NCI-H446 (cell line): ENCODE results near the gene PDE9A.

Experiments
- DNase-seq, 2 experiments: peaks; one replicate each; lab custom pipeline; 2025; lab: John Stamatoyannopoulos, UW

The PDE9A gene

GRCh38 chr21:42757422-42757821, 104.0 kb downstream of the PDE9A start:
- no peak for DNase-seq

GRCh38 chr21:42757826-42758655, 104.6 kb downstream of the PDE9A start:
- no peak for DNase-seq

- no peak for DNase-seq
These were observed 105.5 kb downstream of the PDE9A start for GRCh38 chr21:42758721-42759593.

GRCh38 chr21:42759594-42759927, 106.1 kb downstream of the PDE9A start:
- no peak for DNase-seq

- no peak for DNase-seq
These were observed 107.0 kb downstream of the PDE9A start for GRCh38 chr21:42760361-42760950.

GRCh38 chr21:42760951-42761751, 107.7 kb downstream of the PDE9A start:
- DNase-seq = peak in 1 of 2 experiments; percentile 14

- DNase-seq = no peak
These were observed 108.4 kb downstream of the PDE9A start for GRCh38 chr21:42761776-42762335.

- DNase-seq = no peak
These were observed 110.4 kb downstream of the PDE9A start for GRCh38 chr21:42763581-42764442.

- no peak for DNase-seq
These were observed 111.0 kb downstream of the PDE9A start for GRCh38 chr21:42764443-42764760.

GRCh38 chr21:42764883-42765282, 111.5 kb downstream of the PDE9A start:
- no peak for DNase-seq

- no peak for DNase-seq
These were observed 112.2 kb downstream of the PDE9A start for GRCh38 chr21:42765656-42766055.

GRCh38 chr21:42766739-42767560, 113.5 kb downstream of the PDE9A start:
- DNase-seq = no peak

- no peak for DNase-seq
These were observed 114.1 kb downstream of the PDE9A start for GRCh38 chr21:42767561-42767835.

GRCh38 chr21:42768324-42769121, 115.1 kb downstream of the PDE9A start:
- DNase-seq = no peak

GRCh38 chr21:42769183-42769819, 115.9 kb downstream of the PDE9A start:
- no peak for DNase-seq

- no peak for DNase-seq
These were observed 116.6 kb downstream of the PDE9A start for GRCh38 chr21:42769820-42770716.

GRCh38 chr21:42770717-42771502, 117.5 kb downstream of the PDE9A start:
- no peak for DNase-seq
